SU-DHL-6 (cell line): Measurements from ENCODE around the gene RUVBL1.

Source experiments
- H2AFZ ChIP-seq: fragments of 200-600 bp; sonication (generic); 2 replicates; pipeline ENCODE4 v1.6.1; 2014; ENCODE audit warnings: low read depth, mild to moderate bottlenecking, moderate library complexity, mixed read lengths, antibody characterized with exemption, low read length; ENCODE audit not compliant: severe bottlenecking
- H3F3A ChIP-seq: fragments of 200-600 bp; shearing (Covaris generic); 2 replicates; pipeline ENCODE4 v1.6.0; 2016; ENCODE audit warnings: antibody characterized with exemption, mild to moderate bottlenecking; ENCODE audit not compliant: insufficient read depth
- H3K27ac ChIP-seq: fragments of 200-600 bp; sonication (generic); 2 replicates; pipeline ENCODE4 v1.5.1; 2016; ENCODE audit warnings: low read depth, mild to moderate bottlenecking, low read length, moderate library complexity, mixed read lengths
- H3K27me3 ChIP-seq: fragments of 200-600 bp; sonication (generic), shearing (Covaris generic); 2 replicates; pipeline ENCODE4 v1.6.0; 2014; ENCODE audit warnings: mild to moderate bottlenecking, low read length
- H3K36me3 ChIP-seq: fragments of 200-600 bp; sonication (generic); 2 replicates; pipeline ENCODE4 v1.6.1; 2014; ENCODE audit warnings: mild to moderate bottlenecking, low read length, mixed read lengths
- H3K4me2 ChIP-seq: fragments of 300-600, 200-600 bp; shearing (Covaris generic), sonication (generic); 2 replicates; pipeline ENCODE4 v1.6.0; 2014; ENCODE audit warnings: low read length, low read depth, mild to moderate bottlenecking; ENCODE audit not compliant: poor library complexity, severe bottlenecking
- H3K4me3 ChIP-seq: fragments of 200-600 bp; sonication (generic); 2 replicates; pipeline ENCODE4 v1.5.1; 2014; ENCODE audit warnings: antibody characterized with exemption, low read length, mild to moderate bottlenecking, mixed read lengths; ENCODE audit not compliant: insufficient read depth, poor library complexity, severe bottlenecking
- H3K79me2 ChIP-seq: fragments of 200-600 bp; sonication (generic); 2 replicates; pipeline ENCODE4 v1.6.1; 2014; ENCODE audit warnings: mild to moderate bottlenecking, low read length, moderate library complexity; ENCODE audit not compliant: insufficient read depth
- H3K9ac ChIP-seq: fragments of 200-600 bp; sonication (generic); 2 replicates; pipeline ENCODE4 v1.7.0; 2014; ENCODE audit warnings: mild to moderate bottlenecking, low read length
- H3K9me2 ChIP-seq: fragments of 200-600 bp; sonication (generic); replicated peaks from 2 replicates; pipeline ENCODE4 v1.6.1; 2014; ENCODE audit warnings: low read length; ENCODE audit not compliant: insufficient read depth
- H3K9me3 ChIP-seq: fragments of 200-600 bp; sonication (generic); 2 replicates; pipeline ENCODE4 v1.6.1; 2014; ENCODE audit warnings: low read length, mixed read lengths; ENCODE audit not compliant: insufficient read depth
- H4K20me1 ChIP-seq: fragments of 200-600 bp; sonication (generic); 2 replicates; pipeline ENCODE4 v1.6.1; 2014; ENCODE audit warnings: low read depth, mild to moderate bottlenecking, antibody characterized with exemption, low read length, moderate library complexity, mixed read lengths
- EZH2phosphoT487 ChIP-seq: fragments of 200-600 bp; sonication (generic), shearing (Covaris generic); conservative IDR thresholded peaks from 2 replicates; pipeline ENCODE4 v1.6.1; 2018; ENCODE audit warnings: mild to moderate bottlenecking, antibody characterized with exemption, low read length, moderate library complexity, mixed read lengths
- TF ChIP-seq, protein P1 (sequence below): fragments of 200-600 bp; sonication (generic); IDR thresholded peaks from one replicate; pipeline ENCODE4 v1.5.1; 2017; ENCODE audit warnings: antibody characterized with exemption, mild to moderate bottlenecking, low read length, moderate library complexity; ENCODE audit not compliant: insufficient read depth, poor library complexity, severe bottlenecking

Gene RUVBL1

DNA sequence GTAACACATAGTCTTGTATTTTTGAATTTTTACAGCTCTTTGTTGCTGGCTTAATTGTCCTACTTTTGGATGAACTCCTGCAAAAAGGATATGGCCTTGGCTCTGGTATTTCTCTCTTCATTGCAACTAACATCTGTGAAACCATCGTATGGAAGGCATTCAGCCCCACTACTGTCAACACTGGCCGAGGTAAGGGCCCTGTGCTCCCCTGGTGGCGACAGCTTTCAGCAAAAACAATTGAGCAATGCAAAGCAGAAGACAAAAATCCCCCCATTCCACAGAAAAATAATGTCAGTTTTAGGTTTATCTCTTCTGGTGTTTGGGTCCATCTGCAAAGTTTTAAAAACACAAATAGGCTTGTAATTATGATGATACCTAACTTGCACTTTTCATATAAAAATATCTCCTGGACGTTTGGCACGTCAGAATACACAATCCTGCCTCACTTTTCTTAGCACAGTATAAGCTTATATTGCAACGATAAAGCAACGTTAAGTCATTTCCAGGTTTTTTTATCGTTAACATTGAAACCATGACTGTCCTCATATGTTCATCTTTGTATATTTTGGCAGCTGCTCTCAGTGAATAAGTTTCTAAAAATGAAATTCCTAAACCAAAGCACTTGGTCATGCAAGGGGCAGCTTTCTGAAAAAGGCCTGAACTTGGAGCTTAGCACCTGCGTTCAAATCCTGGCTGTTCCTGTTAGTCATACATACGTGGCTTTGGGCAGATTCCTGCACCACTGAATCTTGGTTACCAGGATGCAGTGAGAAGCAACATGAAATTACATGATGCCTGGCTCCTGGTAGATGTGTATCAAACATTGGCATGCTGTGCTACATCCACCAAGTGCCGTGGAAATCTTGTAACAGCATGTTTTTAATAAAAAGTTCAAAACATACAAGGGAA lies 62.9 kb downstream of the RUVBL1 start:
- no peaks in the 10 kb centered on the region for H4K20me1 ChIP-seq
- no peak overlapping the region for H3K4me2 ChIP-seq
- H3K9me2 ChIP-seq = no peaks in the 10 kb centered on the region
- TF ChIP-seq EZH2phosphoT487 = no peak
- TF ChIP-seq, protein P1, sequence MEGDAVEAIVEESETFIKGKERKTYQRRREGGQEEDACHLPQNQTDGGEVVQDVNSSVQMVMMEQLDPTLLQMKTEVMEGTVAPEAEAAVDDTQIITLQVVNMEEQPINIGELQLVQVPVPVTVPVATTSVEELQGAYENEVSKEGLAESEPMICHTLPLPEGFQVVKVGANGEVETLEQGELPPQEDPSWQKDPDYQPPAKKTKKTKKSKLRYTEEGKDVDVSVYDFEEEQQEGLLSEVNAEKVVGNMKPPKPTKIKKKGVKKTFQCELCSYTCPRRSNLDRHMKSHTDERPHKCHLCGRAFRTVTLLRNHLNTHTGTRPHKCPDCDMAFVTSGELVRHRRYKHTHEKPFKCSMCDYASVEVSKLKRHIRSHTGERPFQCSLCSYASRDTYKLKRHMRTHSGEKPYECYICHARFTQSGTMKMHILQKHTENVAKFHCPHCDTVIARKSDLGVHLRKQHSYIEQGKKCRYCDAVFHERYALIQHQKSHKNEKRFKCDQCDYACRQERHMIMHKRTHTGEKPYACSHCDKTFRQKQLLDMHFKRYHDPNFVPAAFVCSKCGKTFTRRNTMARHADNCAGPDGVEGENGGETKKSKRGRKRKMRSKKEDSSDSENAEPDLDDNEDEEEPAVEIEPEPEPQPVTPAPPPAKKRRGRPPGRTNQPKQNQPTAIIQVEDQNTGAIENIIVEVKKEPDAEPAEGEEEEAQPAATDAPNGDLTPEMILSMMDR = no peak
- H3K9ac ChIP-seq = no peak overlapping the region
- no peak overlapping the region for H3K4me3 ChIP-seq
- H3K9me3 ChIP-seq = no peaks in the 10 kb centered on the region
- H3K36me3 ChIP-seq = peaks cover 30% of the 10 kb centered on the region; the same call in 1 of the 2 replicates
- H2AFZ ChIP-seq = no peak overlapping the region
- H3F3A ChIP-seq = no peaks in the 10 kb centered on the region
- H3K27me3 ChIP-seq = no peaks in the 10 kb centered on the region
- H3K27ac ChIP-seq = no peak overlapping the region
- peaks cover 9% of the 10 kb centered on the region for H3K79me2 ChIP-seq

DNA sequence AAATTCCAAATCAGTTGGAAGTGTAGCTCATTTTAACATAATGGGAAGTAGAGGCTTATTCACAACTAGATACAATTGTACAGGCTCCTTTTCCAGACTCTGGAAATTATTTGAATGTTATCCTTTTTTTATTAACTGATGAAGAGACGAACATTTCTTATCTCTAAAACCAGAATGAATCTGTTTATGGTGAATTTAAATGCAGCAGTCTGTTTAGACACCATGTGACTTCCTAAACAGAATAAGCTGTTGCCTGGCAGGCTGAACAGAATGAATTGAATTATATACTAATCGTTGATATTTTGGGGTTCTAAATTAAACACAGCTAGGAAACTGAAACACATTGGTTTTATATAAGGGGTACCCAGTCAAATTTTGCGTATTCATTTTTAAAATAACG lies 67.4 kb downstream of the RUVBL1 start:
- Histone ChIP-seq H3K27ac (no peak overlapping the region), H3K9me3 (no peaks in the 10 kb centered on the region), H3K9ac (no peak overlapping the region), H3K79me2 (peaks cover 43% of the 10 kb centered on the region), H3K4me3 (no peak overlapping the region), H3K4me2 (no peak overlapping the region), H2AFZ (no peak overlapping the region), H3K9me2 (no peaks in the 10 kb centered on the region), H4K20me1 (no peaks in the 10 kb centered on the region), H3K27me3 (no peaks in the 10 kb centered on the region), H3K36me3 (peaks cover 15% of the 10 kb centered on the region; the same call in 1 of the 2 replicates), H3F3A (no peaks in the 10 kb centered on the region)
- TF ChIP-seq, protein P1 = no peak
- TF ChIP-seq EZH2phosphoT487 = no peak

DNA sequence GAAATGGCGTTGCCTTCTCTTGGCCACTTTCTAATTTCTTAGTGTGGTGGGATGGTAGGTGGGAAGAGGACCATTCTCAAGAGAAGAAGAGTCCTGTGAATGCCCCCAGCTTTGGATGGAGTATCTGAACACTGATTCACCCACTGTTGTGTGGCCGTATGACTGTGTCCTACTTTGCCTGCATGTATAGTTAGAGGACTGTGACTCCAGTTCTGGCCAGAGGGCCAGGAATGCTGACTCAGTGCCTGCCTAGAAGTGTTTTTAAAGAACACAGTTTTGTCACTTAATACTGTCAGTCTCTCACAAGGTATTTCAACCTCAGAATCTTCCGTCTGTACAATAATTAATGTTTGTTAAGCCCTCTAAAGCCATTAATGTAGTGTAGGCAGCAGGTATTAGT lies 69.2 kb downstream of the RUVBL1 start:
- TF ChIP-seq EZH2phosphoT487 = no peak
- TF ChIP-seq, protein P1 = no peak
- Histone ChIP-seq H3F3A (no peaks in the 10 kb centered on the region), H3K27me3 (no peaks in the 10 kb centered on the region), H3K36me3 (peaks cover 9% of the 10 kb centered on the region; the same call in 1 of the 2 replicates), H3K27ac (no peak overlapping the region), H3K9ac (peak overlapping the region; percentile 98), H2AFZ (no peak overlapping the region), H3K79me2 (peaks cover 43% of the 10 kb centered on the region), H3K4me3 (no peak overlapping the region), H3K9me3 (no peaks in the 10 kb centered on the region), H3K4me2 (peak overlapping the region; percentile 88), H3K9me2 (no peaks in the 10 kb centered on the region), H4K20me1 (no peaks in the 10 kb centered on the region)
